MCF 10A (cell line): ENCODE data around the gene DIP2C. TPM values are rescaled to one million over a fixed set of nuclear protein-coding genes. Genes with fewer than 3 reads are reported as not detected.

ENCODE experiments used
- BruUV-seq: library from RNA; stranded (reverse); fragments of 400-500 nt; replicated peaks from 2 replicates; lab custom pipeline; 2021; lab: Mats Ljungman, UMichigan
- CTCF ChIA-PET: fragments of 300-600 bp; sonication (Branson Sonifier 250); formaldehyde crosslinking; extraction: SDS; loops from one replicate; lab custom pipeline; 2021; ENCODE audit warnings: antibody characterized with exemption, inconsistent platforms; lab: Yijun Ruan, JAX
- POLR2A ChIA-PET: fragments of 300-600, 350-650 bp; sonication (Branson Sonifier 250); formaldehyde crosslinking; extraction: SDS; loops from one replicate; lab custom pipeline; 2020; ENCODE audit warnings: antibody characterized with exemption, inconsistent platforms; lab: Yijun Ruan, JAX
- DNase-seq: peaks from one replicate; pipeline ENCODE4 v3.0.0-alpha.2; 2018; ENCODE audit not compliant: unreplicated experiment
- H3K27ac Mint-ChIP-seq: one replicate; pipeline ENCODE4 v1.8.0; 2022; ENCODE audit warnings: mild to moderate bottlenecking, low read depth, mixed read lengths; ENCODE audit not compliant: unreplicated experiment
- H3K27me3 Mint-ChIP-seq: one replicate; pipeline ENCODE4 v1.8.0; 2022; ENCODE audit warnings: mixed read lengths; ENCODE audit not compliant: insufficient read depth, unreplicated experiment
- H3K36me3 Mint-ChIP-seq: one replicate; pipeline ENCODE4 v1.8.0; 2022; ENCODE audit warnings: mild to moderate bottlenecking, moderate library complexity, mixed read lengths; ENCODE audit not compliant: insufficient read depth, unreplicated experiment
- H3K4me1 Mint-ChIP-seq: one replicate; pipeline ENCODE4 v1.8.0; 2022; ENCODE audit warnings: mixed read lengths; ENCODE audit not compliant: insufficient read depth, unreplicated experiment
- H3K4me3 Mint-ChIP-seq: one replicate; pipeline ENCODE4 v1.8.0; 2022; ENCODE audit warnings: mild to moderate bottlenecking, moderate library complexity, mixed read lengths; ENCODE audit not compliant: unreplicated experiment
- H3K9me3 Mint-ChIP-seq: one replicate; pipeline ENCODE4 v1.8.0; 2022; ENCODE audit warnings: mixed read lengths; ENCODE audit not compliant: unreplicated experiment
- intact Hi-C: fragments of 100-400 bp; cut with micrococcal nuclease; formaldehyde crosslinking; loops from 2 replicates; pipeline ENCODE4 v1.14.1; 2022
- total RNA-seq: library from RNA; stranded (reverse); gene quantifications from 2 replicates; pipeline ENCODE4 v1.2.3, GENCODE V29; 2022
- TF ChIP-seq, protein P1 (sequence below): fragments of 200-600 bp; IDR thresholded peaks from one replicate; pipeline ENCODE4 v1.8.0; 2022; ENCODE audit warnings: antibody characterized with exemption, mild to moderate bottlenecking; ENCODE audit not compliant: unreplicated experiment

DIP2C gene
- total RNA-seq, 1 experiment from 2014 or later, result 0.37 TPM

DNA sequence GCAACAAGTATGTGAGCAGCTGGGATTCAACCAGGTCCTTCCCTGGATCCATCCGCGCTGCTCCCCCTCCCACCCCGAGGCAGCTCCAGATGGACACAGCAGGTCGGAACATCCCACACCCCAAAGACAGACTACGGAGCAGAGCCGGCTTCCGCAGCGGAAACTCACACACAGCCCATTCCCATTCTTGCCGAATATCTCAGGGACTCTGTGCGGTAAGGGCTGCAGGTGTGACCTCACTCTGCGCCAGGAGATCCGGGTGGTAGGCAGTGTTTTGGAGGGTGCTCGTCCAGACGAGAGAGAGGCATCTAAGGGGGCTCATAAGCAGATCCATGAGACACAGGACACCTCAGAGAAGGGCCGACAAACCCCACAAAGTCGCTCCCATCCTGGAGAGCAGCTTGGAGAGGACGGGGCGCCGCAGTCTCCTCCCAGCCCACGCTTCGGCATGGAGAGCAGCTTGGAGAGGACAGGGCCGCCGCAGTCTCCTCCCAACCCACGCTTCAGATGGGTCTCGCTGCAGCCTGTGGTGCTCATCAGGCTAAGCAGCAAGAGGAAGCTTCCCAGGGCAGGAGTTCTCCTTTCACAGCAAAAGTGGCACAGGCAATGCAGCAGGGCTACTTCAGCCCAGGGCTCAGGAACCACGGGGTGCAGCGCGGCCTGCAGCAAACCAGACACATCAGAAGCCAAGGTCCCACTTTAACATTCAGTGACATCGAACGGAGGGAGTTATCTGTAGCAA, 179.9 kb downstream of the DIP2C start:
- no peak for DNase-seq

DNA sequence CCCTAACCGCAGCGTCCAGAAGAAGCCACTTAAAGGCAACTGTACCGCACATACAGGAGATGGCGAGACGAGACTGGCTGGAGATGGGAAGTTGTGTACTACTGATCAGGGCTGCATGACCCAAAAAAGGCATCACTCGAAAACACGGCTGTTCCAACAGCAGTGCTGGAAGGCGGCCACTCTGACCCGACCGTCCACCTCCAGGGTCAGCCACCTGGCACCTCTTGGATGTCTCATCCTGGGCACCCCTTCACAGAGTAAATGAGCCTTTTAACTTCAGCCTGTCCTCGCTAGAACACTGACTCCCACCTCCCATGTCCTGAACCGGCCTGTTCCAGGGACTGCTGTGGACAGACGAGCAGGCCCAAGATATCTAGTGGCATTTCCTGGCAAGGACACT, 180.7 kb downstream of the DIP2C start:
- no peak for DNase-seq
- Mint-ChIP-seq H3K27ac (no peak overlapping the region), H3K36me3 (no peaks in the 10 kb centered on the region), H3K4me3 (no peak overlapping the region), H3K27me3 (peaks cover 41% of the 10 kb centered on the region), H3K4me1 (peaks cover 7% of the 10 kb centered on the region), H3K9me3 (no peaks in the 10 kb centered on the region)
- TF ChIP-seq, protein P1, sequence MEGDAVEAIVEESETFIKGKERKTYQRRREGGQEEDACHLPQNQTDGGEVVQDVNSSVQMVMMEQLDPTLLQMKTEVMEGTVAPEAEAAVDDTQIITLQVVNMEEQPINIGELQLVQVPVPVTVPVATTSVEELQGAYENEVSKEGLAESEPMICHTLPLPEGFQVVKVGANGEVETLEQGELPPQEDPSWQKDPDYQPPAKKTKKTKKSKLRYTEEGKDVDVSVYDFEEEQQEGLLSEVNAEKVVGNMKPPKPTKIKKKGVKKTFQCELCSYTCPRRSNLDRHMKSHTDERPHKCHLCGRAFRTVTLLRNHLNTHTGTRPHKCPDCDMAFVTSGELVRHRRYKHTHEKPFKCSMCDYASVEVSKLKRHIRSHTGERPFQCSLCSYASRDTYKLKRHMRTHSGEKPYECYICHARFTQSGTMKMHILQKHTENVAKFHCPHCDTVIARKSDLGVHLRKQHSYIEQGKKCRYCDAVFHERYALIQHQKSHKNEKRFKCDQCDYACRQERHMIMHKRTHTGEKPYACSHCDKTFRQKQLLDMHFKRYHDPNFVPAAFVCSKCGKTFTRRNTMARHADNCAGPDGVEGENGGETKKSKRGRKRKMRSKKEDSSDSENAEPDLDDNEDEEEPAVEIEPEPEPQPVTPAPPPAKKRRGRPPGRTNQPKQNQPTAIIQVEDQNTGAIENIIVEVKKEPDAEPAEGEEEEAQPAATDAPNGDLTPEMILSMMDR, result no peak
- ChIA-PET CTCF (interaction anchor here (0.6 kb wide), 1 partner anchor 432 kb away, joined by 3 read pairs; no protein-coding TSS in a partner anchor), POLR2A (no interaction called here)
- no TSS peak for BruUV-seq
- intact Hi-C loops, result no loop called here

More for the DNA sequence above, 179.9 kb downstream of the DIP2C start:
- Mint-ChIP-seq H3K4me1 (peaks cover 7% of the 10 kb centered on the region), H3K9me3 (no peaks in the 10 kb centered on the region), H3K27ac (no peak overlapping the region), H3K4me3 (no peak overlapping the region), H3K36me3 (no peaks in the 10 kb centered on the region), H3K27me3 (peaks cover 33% of the 10 kb centered on the region)
- intact Hi-C loops, result loop anchor here (5.0 kb wide), 2 partner anchors 278 to 332 kb away; no protein-coding TSS in a partner anchor
- no TSS peak for BruUV-seq
- CTCF ChIA-PET, result interaction anchor here (0.8 kb wide), 1 partner anchor 18 kb away, joined by 3 read pairs; no protein-coding TSS in a partner anchor
- POLR2A ChIA-PET, result no interaction called here
- TF ChIP-seq, protein P1, result no peak

DNA sequence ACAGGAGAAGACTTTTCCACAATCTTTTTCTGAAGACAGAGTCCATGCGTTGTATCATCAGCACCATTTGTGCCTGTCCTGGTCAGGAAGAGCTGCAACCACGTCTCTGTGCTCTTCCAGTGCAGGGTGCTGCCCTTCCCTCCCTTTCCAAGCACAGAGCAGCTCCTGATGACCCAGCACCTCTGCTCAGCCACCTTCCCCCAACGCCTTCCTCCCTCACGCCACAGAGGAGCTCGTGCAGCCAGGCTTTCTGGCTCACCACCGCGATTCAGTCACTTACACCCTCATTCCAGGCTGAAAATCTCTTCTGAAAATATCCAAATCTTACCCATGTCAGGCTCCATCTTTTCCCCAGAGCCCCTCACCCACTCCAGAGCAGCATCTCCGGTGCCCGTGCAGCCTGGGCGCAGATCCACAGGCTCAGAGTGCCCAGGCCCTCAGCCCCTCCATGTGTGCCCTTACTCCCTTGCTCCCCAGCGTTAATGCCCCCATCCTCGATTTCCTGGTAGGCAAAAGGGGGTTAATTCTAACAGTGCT, 181.5 kb downstream of the DIP2C start:
- H3K4me3 Mint-ChIP-seq, result no peak overlapping the region
- POLR2A ChIA-PET, result no interaction called here
- H3K27me3 Mint-ChIP-seq, result peaks cover 49% of the 10 kb centered on the region
- H3K36me3 Mint-ChIP-seq, result no peaks in the 10 kb centered on the region
- no peak for DNase-seq
- TF ChIP-seq, protein P1, result no peak
- H3K4me1 Mint-ChIP-seq, result peaks cover 7% of the 10 kb centered on the region
- no peaks in the 10 kb centered on the region for H3K9me3 Mint-ChIP-seq
- intact Hi-C loops, result no loop called here
- CTCF ChIA-PET, result interaction anchor here (0.7 kb wide), 1 partner anchor 324 kb away, joined by 3 read pairs; no protein-coding TSS in a partner anchor
- BruUV-seq, result no TSS peak
- H3K27ac Mint-ChIP-seq, result no peak overlapping the region

DNA sequence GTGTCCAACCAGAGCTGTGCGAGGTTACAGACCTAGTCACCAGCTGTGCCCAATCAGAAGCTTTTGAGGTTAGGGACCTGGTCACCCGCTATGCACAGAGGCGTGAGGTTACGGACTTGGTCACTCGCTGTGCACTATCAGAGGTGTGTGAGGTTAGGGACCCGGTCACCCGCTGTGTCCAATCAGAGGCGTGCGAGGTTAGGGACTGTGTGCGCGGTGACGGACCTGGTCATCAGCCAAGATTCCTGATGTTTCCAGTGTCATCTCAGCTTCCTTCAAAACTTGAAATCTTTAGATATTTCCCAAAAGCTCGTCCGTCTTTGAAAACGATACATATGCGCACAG, 182.1 kb downstream of the DIP2C start:
- POLR2A ChIA-PET, result no interaction called here
- H3K4me1 Mint-ChIP-seq, result peaks cover 7% of the 10 kb centered on the region

More for the DNA sequence above, 182.1 kb downstream of the DIP2C start:
- Mint-ChIP-seq H3K27me3 (peaks cover 55% of the 10 kb centered on the region), H3K36me3 (no peaks in the 10 kb centered on the region), H3K9me3 (no peaks in the 10 kb centered on the region), H3K4me3 (no peak overlapping the region), H3K27ac (no peak overlapping the region)
- TF ChIP-seq, protein P1, result no peak
- no peak for DNase-seq
- CTCF ChIA-PET, result no interaction called here
- intact Hi-C loops, result no loop called here
- BruUV-seq, result no TSS peak
